NCI-H345 treated with DMSO at 0.1 percent for 48 hours (cell line): ENCODE data around the gene MAG.
"Not testable (repeated sequence)": the region's sequence is repeated elsewhere in the genome, so short reads cannot be mapped to it uniquely, and the experiment has no call there.

Experiments used
- DNase-seq: peaks from one replicate; lab custom pipeline; 2025; ENCODE audit not compliant: unreplicated experiment; lab: John Stamatoyannopoulos, UW

Gene MAG

DNA sequence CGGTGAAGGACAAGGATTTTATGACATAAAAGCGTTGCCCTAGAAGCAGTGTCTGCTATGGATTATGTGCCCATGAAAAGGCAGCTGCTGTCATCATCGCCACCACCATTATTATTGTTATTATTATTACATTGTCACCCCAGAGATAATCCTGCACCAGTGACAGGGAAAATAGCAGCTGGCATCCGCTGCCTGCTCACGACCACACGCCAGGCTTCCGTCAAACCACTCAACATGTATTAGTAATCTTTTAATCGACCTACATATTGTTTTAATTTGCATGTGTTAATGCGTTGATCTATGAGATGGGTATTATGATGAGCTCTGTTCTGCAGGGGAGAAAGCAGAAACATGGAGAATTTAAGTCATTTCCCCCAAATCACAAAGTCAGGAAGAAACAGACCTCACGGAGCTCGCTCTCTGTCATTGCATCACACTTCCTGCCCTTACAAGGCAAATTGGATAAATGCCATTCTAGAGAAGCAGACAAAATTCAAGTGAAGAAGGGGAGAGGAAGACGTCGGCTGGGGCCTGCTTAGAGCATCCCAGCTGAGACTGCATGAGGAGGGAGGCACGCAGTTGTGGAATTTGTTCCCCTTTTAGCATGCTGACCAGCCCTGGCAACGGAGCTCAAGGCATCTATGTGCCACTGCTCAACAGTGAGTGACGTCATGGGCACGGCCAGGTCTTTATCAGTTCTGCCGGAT, 66.1 kb downstream of the MAG start, which contains the start of gene FFAR3:
FFAR3 (plus strand) TSS at position 594 of the 707 bp plus-strand sequence. CDS start 431 bp downstream, outside the sequence.
- no peak for DNase-seq

DNA sequence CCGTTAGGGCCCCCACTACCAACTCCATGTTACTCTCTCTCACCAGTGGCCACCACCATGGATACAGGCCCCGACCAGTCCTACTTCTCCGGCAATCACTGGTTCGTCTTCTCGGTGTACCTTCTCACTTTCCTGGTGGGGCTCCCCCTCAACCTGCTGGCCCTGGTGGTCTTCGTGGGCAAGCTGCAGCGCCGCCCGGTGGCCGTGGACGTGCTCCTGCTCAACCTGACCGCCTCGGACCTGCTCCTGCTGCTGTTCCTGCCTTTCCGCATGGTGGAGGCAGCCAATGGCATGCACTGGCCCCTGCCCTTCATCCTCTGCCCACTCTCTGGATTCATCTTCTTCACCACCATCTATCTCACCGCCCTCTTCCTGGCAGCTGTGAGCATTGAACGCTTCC, 66.9 kb downstream of the MAG start:
- not testable (repeated sequence) for DNase-seq

DNA sequence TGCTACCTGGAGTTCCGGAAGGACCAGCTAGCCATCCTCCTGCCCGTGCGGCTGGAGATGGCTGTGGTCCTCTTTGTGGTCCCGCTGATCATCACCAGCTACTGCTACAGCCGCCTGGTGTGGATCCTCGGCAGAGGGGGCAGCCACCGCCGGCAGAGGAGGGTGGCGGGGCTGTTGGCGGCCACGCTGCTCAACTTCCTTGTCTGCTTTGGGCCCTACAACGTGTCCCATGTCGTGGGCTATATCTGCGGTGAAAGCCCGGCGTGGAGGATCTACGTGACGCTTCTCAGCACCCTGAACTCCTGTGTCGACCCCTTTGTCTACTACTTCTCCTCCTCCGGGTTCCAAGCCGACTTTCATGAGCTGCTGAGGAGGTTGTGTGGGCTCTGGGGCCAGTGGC, 67.4 kb downstream of the MAG start:
- DNase-seq: not testable (repeated sequence)

DNA sequence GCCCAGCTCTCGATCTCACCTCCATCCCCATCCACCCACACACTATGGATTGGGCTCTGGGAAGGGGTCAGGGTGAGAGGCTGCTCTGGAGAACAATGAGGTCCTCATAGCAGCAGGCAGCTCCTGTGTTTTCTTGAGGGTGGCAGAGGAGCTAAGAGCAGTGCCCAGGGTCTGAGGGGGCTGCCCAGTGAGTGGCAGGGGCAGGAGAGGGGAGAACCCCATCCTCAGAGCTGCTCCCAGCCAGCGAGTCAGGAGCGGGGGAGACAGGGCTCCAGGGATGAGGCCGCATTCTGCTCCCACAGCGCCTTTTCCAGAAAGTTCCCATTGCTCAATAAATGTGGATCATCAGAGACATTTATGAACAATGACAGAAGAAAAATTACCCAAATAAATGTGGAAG, 68.1 kb downstream of the MAG start:
- not testable (repeated sequence) for DNase-seq

DNA sequence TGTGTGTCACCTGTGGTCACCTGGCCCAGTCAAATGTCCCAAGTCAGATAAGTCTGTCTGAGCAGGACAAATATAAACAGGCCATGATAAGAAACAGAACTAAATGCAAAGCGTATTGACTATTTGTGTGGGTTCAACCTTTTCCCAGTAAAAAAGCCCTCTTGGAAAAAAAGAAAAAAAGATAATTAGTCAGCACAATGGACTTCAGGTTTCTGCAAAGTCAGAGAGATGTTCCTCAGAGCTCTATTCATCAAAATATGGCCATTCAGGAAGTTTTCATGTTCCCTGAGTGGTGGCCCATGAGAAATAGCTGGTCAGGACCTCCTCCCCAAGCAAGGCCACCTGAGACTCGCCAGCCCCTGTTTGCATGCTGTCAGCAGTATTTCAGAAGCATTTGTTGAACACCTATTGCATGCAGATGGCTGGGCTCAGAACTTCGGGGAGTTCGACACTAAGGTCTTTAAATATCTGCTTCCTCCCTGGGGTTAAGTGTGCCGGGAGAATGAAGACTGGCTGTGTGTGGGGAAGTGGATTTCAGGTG, 69.0 kb downstream of the MAG start:
- DNase-seq: no peak

DNA sequence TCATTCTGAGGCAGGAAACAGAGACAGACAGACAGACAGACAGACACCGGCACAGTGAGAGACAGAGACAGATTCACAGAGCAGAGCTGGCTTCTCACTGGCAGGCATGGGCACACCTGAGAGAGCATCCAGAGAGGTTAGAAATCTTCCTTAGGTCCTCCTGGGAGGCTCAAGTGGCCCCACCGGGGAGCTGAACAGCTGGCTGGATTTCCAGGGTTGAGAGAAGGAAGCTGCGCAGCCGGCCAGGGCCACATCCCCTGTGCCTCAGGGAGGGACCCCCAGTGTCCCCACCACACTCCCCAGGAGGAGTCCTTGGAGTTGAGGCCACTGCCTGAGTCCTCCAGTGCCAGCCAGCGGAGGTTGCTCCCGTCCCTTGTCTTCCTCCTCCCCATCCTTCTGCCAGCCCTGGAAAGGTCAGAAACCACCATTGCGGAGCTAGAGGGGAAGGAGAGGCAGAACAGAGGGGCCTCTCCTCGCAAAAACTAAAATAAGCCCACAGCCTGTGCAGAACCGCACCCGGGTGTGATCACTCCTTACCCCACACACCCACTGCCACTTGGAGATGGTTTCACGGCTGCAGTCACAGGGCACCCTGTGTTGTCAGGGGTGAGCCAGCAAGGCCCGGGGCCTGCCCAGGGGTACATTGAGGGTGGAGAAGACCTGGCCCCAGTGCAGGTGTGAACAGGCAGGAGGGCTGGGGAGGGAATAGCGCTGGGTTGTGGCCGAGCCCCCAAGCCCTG, 70.5 kb downstream of the MAG start:
- no peak for DNase-seq

DNA sequence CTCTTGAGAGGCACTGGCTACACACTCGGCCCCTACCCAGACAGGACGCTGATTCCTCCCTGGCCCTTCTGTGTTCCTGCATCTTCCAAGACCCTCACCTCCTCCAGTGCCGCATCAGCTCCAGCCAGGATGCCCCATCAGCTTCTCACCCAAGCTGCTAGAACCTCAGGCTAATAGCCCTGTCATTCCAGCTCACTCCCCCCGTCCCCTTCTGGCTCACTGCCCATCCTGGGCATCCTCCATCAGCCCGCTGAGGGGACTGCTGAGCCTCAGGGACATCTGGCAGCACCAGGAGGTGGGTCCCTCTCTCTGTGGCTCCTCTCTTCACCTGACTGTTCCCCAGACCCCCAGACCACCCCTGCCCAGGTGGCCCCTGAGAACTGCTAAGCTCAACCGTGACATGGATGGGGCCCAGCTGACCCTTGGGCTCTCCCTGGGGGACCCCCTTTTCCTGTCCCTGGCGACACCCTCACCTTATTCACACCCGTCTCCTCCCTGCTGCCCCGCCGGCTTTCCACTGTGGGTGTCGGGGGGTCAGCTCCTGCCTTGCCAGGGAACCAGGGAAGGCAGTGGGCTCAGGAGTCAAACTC, 71.1 kb downstream of the MAG start:
- no peak for DNase-seq
